Stimulated activated CD8-positive, alpha-beta memory T cell treated with anti-CD3 and anti-CD28 coated beads, Interleukin-2, amount 100 ng/mL, for 1 hour (primary cell): Measurements from ENCODE around the gene ZNF365.
"Not testable (repeated sequence)": the region's sequence is repeated elsewhere in the genome, so short reads cannot be mapped to it uniquely, and the experiment has no call there.

Experiments used
- DNase-seq, 2 donors: peaks; one replicate each; pipeline ENCODE4 v3.0.0-alpha.2; 2020; ENCODE audit warnings: low read depth in 2 of 2

Gene ZNF365

GRCh38 chr10:62373995-62374861 lies at the start of gene ZNF365:
Gene ZNF365, plus strand, starts transcription at chr10:62374369. Its CDS starts 1,825 bp downstream, at chr10:62376194.
- peak in 1 of 2 donors; percentile 3 for DNase-seq

- DNase-seq, result no peak
These were observed 48.0 kb upstream of the ZNF365 start for GRCh38 chr10:62326176-62326575.

- DNase-seq, result no peak
These were observed 46.3 kb upstream of the ZNF365 start for GRCh38 chr10:62327885-62328284.

GRCh38 chr10:62330213-62330612 lies 44.0 kb upstream of the ZNF365 start:
- DNase-seq, result no peak

GRCh38 chr10:62332406-62332805 lies 41.8 kb upstream of the ZNF365 start:
- no peak for DNase-seq

GRCh38 chr10:62333135-62333889 lies 40.9 kb upstream of the ZNF365 start:
- DNase-seq, result no peak

GRCh38 chr10:62333988-62334682 lies 40.0 kb upstream of the ZNF365 start:
- no peak for DNase-seq

- DNase-seq, result no peak
These were observed 38.8 kb upstream of the ZNF365 start for GRCh38 chr10:62335326-62335725.

GRCh38 chr10:62336404-62336803 lies 37.8 kb upstream of the ZNF365 start:
- DNase-seq, result no peak

- DNase-seq, result no peak
These were observed 32.8 kb upstream of the ZNF365 start for GRCh38 chr10:62341419-62341818.

GRCh38 chr10:62343000-62343399 lies 31.2 kb upstream of the ZNF365 start:
- DNase-seq, result no peak

- no peak for DNase-seq
These were observed 26.1 kb upstream of the ZNF365 start for GRCh38 chr10:62348029-62348428.

- no peak for DNase-seq
These were observed 21.7 kb upstream of the ZNF365 start for GRCh38 chr10:62352356-62352970.

GRCh38 chr10:62354916-62355315 lies 19.3 kb upstream of the ZNF365 start:
- no peak for DNase-seq

- DNase-seq, result no peak
These were observed 17.7 kb upstream of the ZNF365 start for GRCh38 chr10:62356447-62356846.

GRCh38 chr10:62358151-62358550 lies 16.0 kb upstream of the ZNF365 start:
- DNase-seq, result not testable (repeated sequence)

- DNase-seq, result no peak
These were observed 552 bp upstream of the ZNF365 start for GRCh38 chr10:62373639-62373994.

GRCh38 chr10:62374862-62375710 lies 917 bp downstream of the ZNF365 start:
- no peak for DNase-seq

- no peak for DNase-seq
These were observed 2.2 kb downstream of the ZNF365 start for GRCh38 chr10:62376071-62377025.

GRCh38 chr10:62377026-62377415 lies 2.9 kb downstream of the ZNF365 start:
- no peak for DNase-seq
